ENCODE data around the gene CXADR.
"Not testable (repeated sequence)": the region's sequence is repeated elsewhere in the genome, so short reads cannot be mapped to it uniquely, and the experiment has no call there.

Gene CXADR

GRCh38 chr21:17523007-17523451, 10.2 kb downstream of the CXADR start:
- WGBS, 2 experiments: 92 to 93% methylated on average over 2 of the region's 2 CpGs
- Histone ChIP-seq H3K27me3 (ENCODE audit: control insufficient read depth, insufficient read depth, low read length, poor library complexity, severe bottlenecking) (no peaks in the 10 kb centered on the region), H3K4me3 (ENCODE audit: insufficient read depth, low read depth, low read length) (no peak overlapping the region), H3K9me3 (ENCODE audit: control insufficient read depth, low read length) (no peaks in the 10 kb centered on the region), H3K4me1 (ENCODE audit: control insufficient read depth, insufficient read depth, low read length) (no peaks in the 10 kb centered on the region), H3K27ac (ENCODE audit: insufficient read depth, low read depth, low read length, poor library complexity, severe bottlenecking) (no peak overlapping the region), H3K36me3 (ENCODE audit: control insufficient read depth, insufficient read depth, low read length) (peaks cover 3% of the 10 kb centered on the region)

GRCh38 chr21:17523979-17524494, 11.2 kb downstream of the CXADR start:
- not testable (repeated sequence) for H3K27me3 ChIP-seq (ENCODE audit: control insufficient read depth, insufficient read depth, low read length, poor library complexity, severe bottlenecking); H3K27ac ChIP-seq (ENCODE audit: insufficient read depth, low read depth, low read length, poor library complexity, severe bottlenecking); H3K36me3 ChIP-seq (ENCODE audit: control insufficient read depth, insufficient read depth, low read length); H3K4me1 ChIP-seq (ENCODE audit: control insufficient read depth, insufficient read depth, low read length); H3K4me3 ChIP-seq (ENCODE audit: insufficient read depth, low read depth, low read length); H3K9me3 ChIP-seq (ENCODE audit: control insufficient read depth, low read length)
- WGBS, 2 experiments: 90 to 95% methylated on average over 9 to 10 of the region's 10 CpGs

- Histone ChIP-seq H3K4me3 (ENCODE audit: insufficient read depth, low read depth, low read length) (no peak overlapping the region), H3K27me3 (ENCODE audit: control insufficient read depth, insufficient read depth, low read length, poor library complexity, severe bottlenecking) (no peaks in the 10 kb centered on the region), H3K27ac (ENCODE audit: insufficient read depth, low read depth, low read length, poor library complexity, severe bottlenecking) (no peak overlapping the region), H3K4me1 (ENCODE audit: control insufficient read depth, insufficient read depth, low read length) (no peaks in the 10 kb centered on the region), H3K36me3 (ENCODE audit: control insufficient read depth, insufficient read depth, low read length) (peaks cover 3% of the 10 kb centered on the region), H3K9me3 (ENCODE audit: control insufficient read depth, low read length) (no peaks in the 10 kb centered on the region)
- 91 to 94% methylated on average over 6 of the region's 6 CpGs for WGBS, 2 experiments
Observed at GRCh38 chr21:17524635-17525034, 11.8 kb downstream of the CXADR start.

GRCh38 chr21:17526776-17527175, 13.9 kb downstream of the CXADR start:
- Histone ChIP-seq H3K27me3 (ENCODE audit: control insufficient read depth, insufficient read depth, low read length, poor library complexity, severe bottlenecking) (no peaks in the 10 kb centered on the region), H3K9me3 (ENCODE audit: control insufficient read depth, low read length) (no peaks in the 10 kb centered on the region), H3K4me1 (ENCODE audit: control insufficient read depth, insufficient read depth, low read length) (no peaks in the 10 kb centered on the region), H3K4me3 (ENCODE audit: insufficient read depth, low read depth, low read length) (no peak overlapping the region), H3K36me3 (ENCODE audit: control insufficient read depth, insufficient read depth, low read length) (peaks cover 3% of the 10 kb centered on the region), H3K27ac (ENCODE audit: insufficient read depth, low read depth, low read length, poor library complexity, severe bottlenecking) (no peak overlapping the region)
- 82 to 89% methylated on average over 3 of the region's 3 CpGs for WGBS, 2 experiments

GRCh38 chr21:17527240-17527639, 14.4 kb downstream of the CXADR start:
- H3K4me3 ChIP-seq (ENCODE audit: insufficient read depth, low read depth, low read length): no peak overlapping the region
- H3K27me3 ChIP-seq (ENCODE audit: control insufficient read depth, insufficient read depth, low read length, poor library complexity, severe bottlenecking): no peaks in the 10 kb centered on the region
- no peaks in the 10 kb centered on the region for H3K9me3 ChIP-seq (ENCODE audit: control insufficient read depth, low read length)
- WGBS, 2 experiments: 81 to 100% methylated on average over 2 of the region's 2 CpGs
- no peaks in the 10 kb centered on the region for H3K4me1 ChIP-seq (ENCODE audit: control insufficient read depth, insufficient read depth, low read length)
- no peak overlapping the region for H3K27ac ChIP-seq (ENCODE audit: insufficient read depth, low read depth, low read length, poor library complexity, severe bottlenecking)
- H3K36me3 ChIP-seq (ENCODE audit: control insufficient read depth, insufficient read depth, low read length): peaks cover 3% of the 10 kb centered on the region

GRCh38 chr21:17527711-17528110, 14.9 kb downstream of the CXADR start:
- H3K36me3 ChIP-seq (ENCODE audit: control insufficient read depth, insufficient read depth, low read length): peaks cover 3% of the 10 kb centered on the region

GRCh38 chr21:17529648-17530047, 16.8 kb downstream of the CXADR start:
- Histone ChIP-seq H3K27ac (ENCODE audit: insufficient read depth, low read depth, low read length, poor library complexity, severe bottlenecking) (no peak overlapping the region), H3K4me1 (ENCODE audit: control insufficient read depth, insufficient read depth, low read length) (no peaks in the 10 kb centered on the region), H3K27me3 (ENCODE audit: control insufficient read depth, insufficient read depth, low read length, poor library complexity, severe bottlenecking) (no peaks in the 10 kb centered on the region), H3K4me3 (ENCODE audit: insufficient read depth, low read depth, low read length) (no peak overlapping the region), H3K36me3 (ENCODE audit: control insufficient read depth, insufficient read depth, low read length) (peaks cover 3% of the 10 kb centered on the region), H3K9me3 (ENCODE audit: control insufficient read depth, low read length) (no peaks in the 10 kb centered on the region)
- 98 to 100% methylated on average over 4 of the region's 5 CpGs for WGBS, 2 experiments

More at GRCh38 chr21:17527711-17528110, 14.9 kb downstream of the CXADR start:
- Histone ChIP-seq H3K9me3 (ENCODE audit: control insufficient read depth, low read length) (no peaks in the 10 kb centered on the region), H3K4me3 (ENCODE audit: insufficient read depth, low read depth, low read length) (no peak overlapping the region), H3K27me3 (ENCODE audit: control insufficient read depth, insufficient read depth, low read length, poor library complexity, severe bottlenecking) (no peaks in the 10 kb centered on the region), H3K27ac (ENCODE audit: insufficient read depth, low read depth, low read length, poor library complexity, severe bottlenecking) (no peak overlapping the region), H3K4me1 (ENCODE audit: control insufficient read depth, insufficient read depth, low read length) (no peaks in the 10 kb centered on the region)
- 76 to 93% methylated on average over 5 of the region's 5 CpGs for WGBS, 2 experiments

- no peak overlapping the region for H3K4me3 ChIP-seq (ENCODE audit: insufficient read depth, low read depth, low read length)
- WGBS, 2 experiments: 95 to 98% methylated on average over 3 of the region's 3 CpGs
- H3K27ac ChIP-seq (ENCODE audit: insufficient read depth, low read depth, low read length, poor library complexity, severe bottlenecking): no peak overlapping the region
- peaks cover 5% of the 10 kb centered on the region for H3K36me3 ChIP-seq (ENCODE audit: control insufficient read depth, insufficient read depth, low read length)
- no peaks in the 10 kb centered on the region for H3K4me1 ChIP-seq (ENCODE audit: control insufficient read depth, insufficient read depth, low read length)
- H3K9me3 ChIP-seq (ENCODE audit: control insufficient read depth, low read length): no peaks in the 10 kb centered on the region
- no peaks in the 10 kb centered on the region for H3K27me3 ChIP-seq (ENCODE audit: control insufficient read depth, insufficient read depth, low read length, poor library complexity, severe bottlenecking)
Observed at GRCh38 chr21:17532292-17532691, 19.4 kb downstream of the CXADR start.

- no peaks in the 10 kb centered on the region for H3K27me3 ChIP-seq (ENCODE audit: control insufficient read depth, insufficient read depth, low read length, poor library complexity, severe bottlenecking)
- 90 to 92% methylated on average over 3 of the region's 3 CpGs for WGBS, 2 experiments
- H3K4me3 ChIP-seq (ENCODE audit: insufficient read depth, low read depth, low read length): no peak overlapping the region
- no peaks in the 10 kb centered on the region for H3K9me3 ChIP-seq (ENCODE audit: control insufficient read depth, low read length)
- H3K36me3 ChIP-seq (ENCODE audit: control insufficient read depth, insufficient read depth, low read length): peaks cover 15% of the 10 kb centered on the region
- H3K27ac ChIP-seq (ENCODE audit: insufficient read depth, low read depth, low read length, poor library complexity, severe bottlenecking): no peak overlapping the region
- H3K4me1 ChIP-seq (ENCODE audit: control insufficient read depth, insufficient read depth, low read length): no peaks in the 10 kb centered on the region
Observed at GRCh38 chr21:17536381-17536780, 23.5 kb downstream of the CXADR start.

- Histone ChIP-seq H3K36me3 (ENCODE audit: control insufficient read depth, insufficient read depth, low read length) (peaks cover 15% of the 10 kb centered on the region), H3K4me1 (ENCODE audit: control insufficient read depth, insufficient read depth, low read length) (peaks cover 5% of the 10 kb centered on the region), H3K9me3 (ENCODE audit: control insufficient read depth, low read length) (no peaks in the 10 kb centered on the region), H3K4me3 (ENCODE audit: insufficient read depth, low read depth, low read length) (no peak overlapping the region), H3K27ac (ENCODE audit: insufficient read depth, low read depth, low read length, poor library complexity, severe bottlenecking) (no peak overlapping the region), H3K27me3 (ENCODE audit: control insufficient read depth, insufficient read depth, low read length, poor library complexity, severe bottlenecking) (no peaks in the 10 kb centered on the region)
- WGBS, 2 experiments: 96 to 97% methylated on average over 2 of the region's 2 CpGs
Observed at GRCh38 chr21:17537299-17537698, 24.5 kb downstream of the CXADR start.

- peaks cover 15% of the 10 kb centered on the region for H3K36me3 ChIP-seq (ENCODE audit: control insufficient read depth, insufficient read depth, low read length)
- H3K27me3 ChIP-seq (ENCODE audit: control insufficient read depth, insufficient read depth, low read length, poor library complexity, severe bottlenecking): no peaks in the 10 kb centered on the region
- H3K4me1 ChIP-seq (ENCODE audit: control insufficient read depth, insufficient read depth, low read length): peaks cover 10% of the 10 kb centered on the region
- H3K4me3 ChIP-seq (ENCODE audit: insufficient read depth, low read depth, low read length): no peak overlapping the region
- WGBS, 2 experiments: 93 to 94% methylated on average over 2 of the region's 2 CpGs
- H3K27ac ChIP-seq (ENCODE audit: insufficient read depth, low read depth, low read length, poor library complexity, severe bottlenecking): no peak overlapping the region
- H3K9me3 ChIP-seq (ENCODE audit: control insufficient read depth, low read length): no peaks in the 10 kb centered on the region
Observed at GRCh38 chr21:17538576-17538975, 25.7 kb downstream of the CXADR start.
